Coronary artery (tissue), 2 donors: ENCODE data around the gene RAP1GAP.
"Not testable (repeated sequence)": the region's sequence is repeated elsewhere in the genome, so short reads cannot be mapped to it uniquely, and the experiment has no call there.

ENCODE experiments used
- DNase-seq: peaks from one replicate; pipeline ENCODE4 v3.0.0-alpha.2; 2017; ENCODE audit warnings: low spot score
- H3K27ac ChIP-seq, 2 donors: fragments of 200-600 bp; sonication (generic); one replicate each; pipeline ENCODE4 v1.5.1; 2016 to 2019
- H3K4me3 ChIP-seq: fragments of 200-600 bp; sonication (generic); 2 replicates; pipeline ENCODE4 v1.5.1; 2016; ENCODE audit warnings: mild to moderate bottlenecking, moderate library complexity
- TF ChIP-seq, protein P1 (sequence below): fragments of 200-600 bp; sonication (generic); IDR thresholded peaks from one replicate; pipeline ENCODE4 v1.5.1; 2019; ENCODE audit warnings: antibody characterized with exemption

The RAP1GAP gene

DNA sequence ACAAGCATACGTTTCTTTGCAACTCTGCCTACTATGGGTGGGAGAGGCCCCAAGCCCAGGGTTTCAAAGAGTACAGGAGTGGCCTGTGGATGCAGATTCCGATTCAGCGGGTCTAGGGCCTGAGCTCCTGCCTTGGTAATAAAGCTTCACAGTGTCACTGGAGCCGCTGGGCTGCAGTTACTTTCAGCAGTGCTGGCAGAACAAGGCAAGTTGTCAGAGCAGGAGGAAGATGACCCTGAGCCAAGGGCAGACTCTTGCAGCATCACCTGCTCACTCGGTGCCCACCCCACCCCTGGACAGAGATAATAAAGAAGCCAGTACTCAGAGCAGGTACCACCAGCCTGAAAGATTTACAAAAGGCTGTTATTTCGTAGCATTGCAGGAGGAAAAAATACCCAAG lies 8.0 kb upstream of the RAP1GAP start:
- TF ChIP-seq, protein P1, sequence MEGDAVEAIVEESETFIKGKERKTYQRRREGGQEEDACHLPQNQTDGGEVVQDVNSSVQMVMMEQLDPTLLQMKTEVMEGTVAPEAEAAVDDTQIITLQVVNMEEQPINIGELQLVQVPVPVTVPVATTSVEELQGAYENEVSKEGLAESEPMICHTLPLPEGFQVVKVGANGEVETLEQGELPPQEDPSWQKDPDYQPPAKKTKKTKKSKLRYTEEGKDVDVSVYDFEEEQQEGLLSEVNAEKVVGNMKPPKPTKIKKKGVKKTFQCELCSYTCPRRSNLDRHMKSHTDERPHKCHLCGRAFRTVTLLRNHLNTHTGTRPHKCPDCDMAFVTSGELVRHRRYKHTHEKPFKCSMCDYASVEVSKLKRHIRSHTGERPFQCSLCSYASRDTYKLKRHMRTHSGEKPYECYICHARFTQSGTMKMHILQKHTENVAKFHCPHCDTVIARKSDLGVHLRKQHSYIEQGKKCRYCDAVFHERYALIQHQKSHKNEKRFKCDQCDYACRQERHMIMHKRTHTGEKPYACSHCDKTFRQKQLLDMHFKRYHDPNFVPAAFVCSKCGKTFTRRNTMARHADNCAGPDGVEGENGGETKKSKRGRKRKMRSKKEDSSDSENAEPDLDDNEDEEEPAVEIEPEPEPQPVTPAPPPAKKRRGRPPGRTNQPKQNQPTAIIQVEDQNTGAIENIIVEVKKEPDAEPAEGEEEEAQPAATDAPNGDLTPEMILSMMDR = no peak
- DNase-seq = no peak
- Histone ChIP-seq H3K27ac (no peak overlapping the region), H3K4me3 (no peak overlapping the region)

DNA sequence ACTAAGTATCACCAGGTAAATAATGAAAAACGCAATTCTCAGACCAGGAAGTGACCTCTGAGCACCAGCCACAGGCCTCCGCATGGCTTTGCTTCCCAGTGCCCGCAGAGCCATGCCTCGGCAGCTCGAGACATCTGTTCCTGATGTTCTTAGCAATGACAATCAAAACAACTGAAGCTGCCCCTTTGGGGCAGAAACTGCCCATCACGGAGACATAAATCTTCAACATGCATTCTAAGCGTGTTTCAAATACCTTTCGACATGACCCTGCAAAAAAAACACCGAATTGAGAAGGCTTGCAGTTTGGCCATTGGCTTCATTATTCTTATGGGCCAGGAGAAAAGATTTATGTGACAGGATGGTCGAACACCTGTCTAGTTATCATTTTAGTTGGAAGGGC lies 5.8 kb upstream of the RAP1GAP start:
- Histone ChIP-seq H3K4me3 (no peak overlapping the region), H3K27ac (no peak overlapping the region)
- no peak for DNase-seq
- TF ChIP-seq, protein P1 = no peak

- DNase-seq, H3K4me3 ChIP-seq: not testable (repeated sequence)
- peak overlapping the region; percentile 3 to 28 for H3K27ac ChIP-seq
Observed at GRCh38 chr1:21673853-21674252, 4.7 kb upstream of the RAP1GAP start.

- DNase-seq = peak; percentile 87
- peak overlapping the region; percentile 3 to 28 for H3K27ac ChIP-seq
- TF ChIP-seq, protein P1 = no peak
Observed at GRCh38 chr1:21673277-21673780, 4.2 kb upstream of the RAP1GAP start.

GRCh38 chr1:21672478-21673276 lies 3.5 kb upstream of the RAP1GAP start:
- H3K27ac ChIP-seq = peak overlapping the region; percentile 3 to 19

More at GRCh38 chr1:21673277-21673780, 4.2 kb upstream of the RAP1GAP start:
- peak overlapping the region; percentile 14 for H3K4me3 ChIP-seq

DNA sequence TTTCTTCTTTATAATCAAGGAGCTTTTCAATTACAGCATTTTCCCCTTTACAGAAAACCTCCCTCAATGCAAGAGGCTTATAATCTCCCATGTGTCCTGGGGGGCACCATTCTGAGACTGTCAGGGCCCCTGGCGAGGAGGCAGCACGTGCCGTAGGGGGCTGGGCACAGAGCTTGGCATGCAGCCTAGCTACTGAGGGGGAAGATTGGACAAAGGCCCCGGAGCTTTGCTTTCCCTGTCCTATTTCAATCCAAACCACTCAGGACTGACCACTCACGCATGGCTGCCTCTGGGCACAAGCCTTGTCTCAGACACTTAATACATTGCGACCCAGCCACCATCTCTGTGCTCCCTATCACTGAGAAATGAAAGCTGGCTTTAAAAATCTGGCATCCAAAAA lies 2.8 kb upstream of the RAP1GAP start:
- Histone ChIP-seq H3K27ac (no peak overlapping the region), H3K4me3 (no peak overlapping the region)
- TF ChIP-seq, protein P1 = no peak
- no peak for DNase-seq

More at GRCh38 chr1:21672478-21673276, 3.5 kb upstream of the RAP1GAP start:
- no peak for DNase-seq
- H3K4me3 ChIP-seq = no peak overlapping the region
- TF ChIP-seq, protein P1 = no peak

DNA sequence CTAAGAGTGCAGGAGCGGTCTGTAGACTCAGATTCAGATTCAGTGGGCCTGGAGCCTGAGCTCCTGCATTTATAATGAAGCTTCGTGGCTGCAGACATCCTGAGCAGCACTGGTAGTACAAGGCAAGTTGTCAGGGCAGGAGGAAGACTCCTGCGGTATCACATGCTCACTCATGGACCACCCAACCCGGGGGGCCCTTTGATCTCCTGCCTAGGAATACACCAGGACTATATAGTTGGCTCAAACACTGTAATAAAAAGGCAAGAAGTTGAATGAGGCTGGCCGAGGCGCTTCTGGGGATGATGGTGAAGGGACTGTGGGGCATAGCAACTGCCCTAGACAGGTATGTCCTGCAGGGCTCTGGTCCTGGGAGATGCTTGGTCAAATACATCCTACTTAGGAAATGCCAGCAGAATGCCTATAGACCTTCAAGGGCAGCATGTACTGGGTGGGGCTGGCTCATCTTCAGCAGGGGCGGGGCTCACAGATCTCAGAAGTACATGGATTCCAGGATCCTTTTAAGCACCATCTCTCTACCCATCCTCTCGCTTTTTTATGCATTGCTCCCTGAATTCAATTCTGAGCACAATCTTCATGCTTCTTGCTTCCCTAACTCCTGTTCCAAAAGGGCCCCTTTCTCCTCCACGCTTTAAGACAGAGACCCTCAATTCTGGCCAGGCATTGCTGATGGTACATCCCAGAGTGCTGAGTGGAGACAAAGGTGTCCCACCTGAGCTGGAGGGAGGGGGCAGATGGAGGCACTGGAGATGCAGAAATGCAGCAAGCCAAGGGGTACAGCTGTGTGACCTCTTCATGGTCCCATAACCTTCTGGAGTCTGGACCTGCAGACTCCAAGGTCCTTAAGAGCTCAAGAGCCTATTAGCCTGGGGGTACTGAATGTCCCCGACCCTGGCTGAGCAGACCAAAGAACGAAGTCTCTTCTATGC lies 2.1 kb upstream of the RAP1GAP start:
- Histone ChIP-seq H3K4me3 (no peak overlapping the region), H3K27ac (no peak overlapping the region)
- TF ChIP-seq, protein P1 = no peak
- no peak for DNase-seq
